NCI-H2227 (cell line): ENCODE measurements around the gene ANKRD16.
"Not testable (repeated sequence)": the region's sequence is repeated elsewhere in the genome, so short reads cannot be mapped to it uniquely, and the experiment has no call there.

Source experiments
- DNase-seq: peaks from one replicate; lab custom pipeline; 2025; ENCODE audit not compliant: unreplicated experiment; lab: John Stamatoyannopoulos, UW

Gene ANKRD16

DNA sequence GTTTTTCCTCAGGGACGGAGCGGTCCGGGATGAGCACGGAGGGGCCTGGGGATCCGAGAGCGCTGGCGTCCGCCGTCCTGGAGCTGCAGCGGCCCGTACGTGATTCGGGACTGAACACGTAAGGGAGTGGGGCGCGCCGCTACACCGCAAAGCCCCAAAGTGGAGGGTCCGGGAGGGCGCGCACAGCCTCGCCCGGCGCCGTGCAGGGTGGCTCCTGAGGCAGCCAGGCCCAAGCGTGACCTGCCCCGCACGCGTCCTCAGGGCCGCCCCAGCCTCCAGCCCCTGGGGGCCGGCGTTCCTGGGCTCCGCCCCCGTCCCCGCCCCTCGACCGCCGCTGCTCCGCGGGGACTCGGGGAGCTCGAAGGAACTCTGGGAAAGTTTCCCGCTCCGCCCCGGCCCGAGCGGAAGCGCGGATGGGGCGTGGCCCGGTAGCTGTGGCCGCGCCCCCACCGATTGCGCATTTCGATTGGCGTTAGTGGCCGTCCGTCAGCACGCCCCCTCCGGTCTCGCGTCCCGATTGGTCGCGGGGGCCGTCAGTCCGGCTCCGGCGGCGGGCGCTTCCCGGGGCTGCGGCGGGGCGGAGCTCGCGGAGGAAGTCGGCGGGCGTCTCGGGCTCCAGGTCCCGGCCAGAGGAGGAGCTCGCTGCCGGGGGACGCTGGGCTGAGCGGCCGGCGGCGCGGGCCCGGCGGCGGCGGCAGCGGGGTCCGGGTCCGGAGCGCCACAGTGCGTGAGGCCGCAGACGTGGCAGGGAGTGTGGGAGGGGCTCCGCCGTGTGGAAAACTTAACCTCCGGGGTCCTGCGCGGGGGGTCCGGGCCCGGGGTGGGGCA, at the start of gene ANKRD16, which contains the start of gene FBH1:
Gene ANKRD16 (minus strand): TSS at position 270 of the 828 bp plus-strand sequence. CDS start 539 bp downstream, outside the sequence.
Gene FBH1 (plus strand): TSS at position 620 of the 828 bp plus-strand sequence. CDS start 103 bp downstream, at position 723.
- DNase-seq = peak; percentile 98

DNA sequence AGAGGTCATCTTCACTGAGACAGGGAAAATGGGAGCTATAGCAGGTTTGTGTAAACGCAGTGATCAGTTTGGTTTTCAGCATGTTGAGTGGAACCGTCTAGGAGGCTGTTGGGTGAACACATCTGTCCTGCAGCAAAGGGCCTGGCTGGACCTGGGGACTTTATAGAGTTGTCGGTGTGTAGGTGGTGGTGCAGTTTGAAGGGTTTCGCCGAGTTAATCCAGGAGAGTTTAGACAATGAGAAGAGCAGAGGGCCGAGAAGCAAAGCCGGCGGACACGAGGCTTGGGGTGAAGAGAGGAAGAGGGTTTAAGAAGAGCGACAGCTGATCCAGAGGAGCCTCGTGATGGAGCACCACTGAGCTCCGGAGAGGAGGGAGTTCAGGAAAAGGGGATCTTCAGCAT, 48.6 kb upstream of the ANKRD16 start:
- DNase-seq = no peak

- DNase-seq = no peak
These were observed 47.3 kb upstream of the ANKRD16 start for GRCh38 chr10:5937016-5937415.

DNA sequence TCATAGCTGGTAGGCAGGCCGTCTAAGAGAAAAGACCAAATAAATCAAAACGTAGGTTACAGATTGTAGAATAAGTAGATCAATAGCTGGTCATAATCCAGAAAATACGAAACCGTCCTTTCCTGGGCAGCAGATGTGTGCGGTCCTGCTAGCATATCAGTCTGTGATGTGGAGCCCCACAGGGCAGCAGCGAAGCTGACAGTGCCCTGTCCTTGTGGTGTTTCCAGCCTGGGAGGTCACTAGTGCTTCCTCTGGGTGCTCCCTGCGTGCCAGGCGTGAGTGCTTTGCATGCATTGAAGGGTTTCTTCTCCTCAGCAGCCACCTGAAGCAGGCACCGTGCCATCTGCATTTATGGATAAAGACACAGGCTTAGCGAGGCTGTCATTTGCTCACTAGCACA, 45.9 kb upstream of the ANKRD16 start:
- DNase-seq = no peak

- DNase-seq = no peak
These were observed 44.3 kb upstream of the ANKRD16 start for GRCh38 chr10:5933909-5934546.

DNA sequence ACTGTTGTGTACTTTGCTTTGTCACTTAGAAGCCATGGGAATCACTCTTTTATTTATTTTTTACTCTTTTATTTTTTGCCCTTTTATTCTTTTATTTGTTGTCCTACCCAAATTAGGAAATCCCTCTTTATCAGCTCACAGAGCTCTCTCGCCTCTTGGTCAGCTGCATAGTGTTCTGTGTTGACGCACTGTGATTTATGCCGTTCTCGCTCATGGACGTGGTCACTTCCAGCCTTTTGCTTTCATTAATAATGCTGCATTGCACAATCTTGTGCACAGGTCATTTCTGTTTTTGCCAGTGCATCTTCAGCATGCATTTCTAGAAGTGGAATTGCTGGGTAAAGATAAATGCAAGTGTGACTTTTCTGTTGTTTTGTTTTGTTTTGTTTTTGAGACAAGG, 42.7 kb upstream of the ANKRD16 start:
- DNase-seq = no peak

- DNase-seq = no peak
These were observed 40.6 kb upstream of the ANKRD16 start for GRCh38 chr10:5930272-5930671.

- DNase-seq = no peak
These were observed 39.7 kb upstream of the ANKRD16 start for GRCh38 chr10:5929442-5929841.

DNA sequence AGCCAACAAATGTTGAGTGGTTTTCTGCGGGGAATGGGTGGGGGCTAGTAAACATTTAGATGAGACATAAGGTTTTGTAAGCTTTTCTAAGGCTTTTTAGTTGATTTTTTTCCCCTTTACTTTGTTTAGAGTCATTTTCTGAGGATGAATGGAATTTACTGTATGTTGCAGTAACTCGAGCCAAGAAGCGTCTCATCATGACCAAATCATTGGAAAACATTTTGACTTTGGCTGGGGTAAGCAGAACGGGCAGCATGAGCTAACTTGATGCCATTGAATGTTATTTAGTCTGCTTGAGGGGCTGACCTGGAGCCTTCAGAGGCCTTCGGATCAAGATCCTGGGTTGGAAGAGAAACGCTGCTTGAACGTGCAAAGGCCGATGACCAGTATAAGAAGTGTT, 37.6 kb upstream of the ANKRD16 start:
- no peak for DNase-seq

DNA sequence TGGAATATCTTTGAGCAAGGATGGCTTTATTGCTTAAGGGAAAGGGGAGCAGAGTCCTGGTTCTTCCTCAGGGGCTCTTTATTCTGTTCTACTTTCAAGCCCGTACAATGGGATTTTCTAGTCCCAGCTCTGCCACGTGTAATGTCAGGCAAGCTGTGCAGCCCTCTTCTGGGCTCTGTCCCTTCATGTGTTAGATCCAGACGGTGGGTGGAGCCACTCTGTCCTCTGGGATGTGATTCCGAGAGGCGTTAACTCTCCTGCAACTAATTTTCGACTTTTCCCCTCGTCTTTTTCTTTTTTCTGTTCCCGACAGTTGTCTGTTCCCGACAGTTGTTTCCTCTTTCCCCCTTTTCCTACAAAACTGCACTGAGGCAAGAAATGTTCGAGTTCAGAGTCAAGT, 35.2 kb upstream of the ANKRD16 start:
- DNase-seq = no peak

GRCh38 chr10:5921746-5922145, 32.1 kb upstream of the ANKRD16 start:
- no peak for DNase-seq

DNA sequence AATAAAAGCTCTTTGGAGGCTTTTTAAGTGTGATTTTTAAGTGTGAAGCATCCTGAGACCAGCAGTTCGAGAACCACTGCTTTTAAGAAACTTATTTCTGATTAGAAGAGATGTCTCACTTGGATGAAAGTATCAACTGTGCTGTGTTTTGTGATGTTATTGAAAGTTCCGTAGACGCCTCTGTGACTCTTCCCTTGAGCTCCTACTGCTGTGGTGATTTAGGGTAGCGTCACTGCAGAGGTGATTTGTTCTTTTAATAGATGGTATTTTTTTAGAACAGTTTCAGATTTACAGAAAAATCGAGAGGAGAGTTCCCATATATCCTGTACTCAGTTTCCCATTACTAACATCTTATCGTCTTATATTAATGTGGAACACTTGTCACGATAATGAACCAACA, 29.9 kb upstream of the ANKRD16 start:
- no peak for DNase-seq

GRCh38 chr10:5918763-5919162, 29.1 kb upstream of the ANKRD16 start:
- no peak for DNase-seq

DNA sequence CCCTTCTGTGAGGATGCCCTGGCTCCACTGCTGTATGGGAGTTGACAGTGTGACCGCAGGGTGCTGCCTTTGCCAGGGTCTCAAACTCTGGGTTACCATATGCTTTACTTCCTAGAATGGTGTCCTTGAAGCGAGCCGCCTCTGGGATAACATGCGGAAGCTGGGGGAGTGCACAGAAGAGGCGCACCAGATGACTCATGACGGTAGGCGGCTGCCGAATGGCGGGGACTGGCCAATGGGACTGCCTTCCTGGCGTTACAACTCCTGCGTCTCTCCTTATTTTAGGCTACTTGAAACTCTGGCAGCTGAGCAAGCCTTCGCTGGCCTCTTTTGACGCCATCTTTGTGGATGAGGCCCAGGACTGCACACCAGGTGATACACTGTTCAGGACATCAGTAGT, 27.6 kb upstream of the ANKRD16 start:
- no peak for DNase-seq

DNA sequence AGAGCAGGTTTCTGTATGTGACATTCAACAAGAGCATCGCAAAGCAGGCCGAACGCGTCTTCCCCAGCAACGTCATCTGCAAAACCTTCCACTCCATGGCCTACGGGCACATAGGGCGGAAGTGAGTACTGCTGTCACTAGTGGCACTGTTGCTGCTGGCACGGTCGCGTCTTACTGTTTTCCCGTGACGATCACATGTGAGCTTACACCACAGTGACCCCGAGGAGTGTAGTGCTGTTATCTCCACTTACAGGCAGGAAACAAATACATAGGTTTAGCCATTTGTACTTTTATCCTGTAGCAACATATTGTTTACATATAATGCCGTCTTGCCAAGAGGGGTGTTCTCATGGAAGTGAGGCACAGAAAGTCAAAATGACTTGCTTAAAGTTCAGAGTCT, 25.8 kb upstream of the ANKRD16 start:
- DNase-seq = no peak

- DNase-seq = no peak
These were observed 24.0 kb upstream of the ANKRD16 start for GRCh38 chr10:5913736-5914135.

DNA sequence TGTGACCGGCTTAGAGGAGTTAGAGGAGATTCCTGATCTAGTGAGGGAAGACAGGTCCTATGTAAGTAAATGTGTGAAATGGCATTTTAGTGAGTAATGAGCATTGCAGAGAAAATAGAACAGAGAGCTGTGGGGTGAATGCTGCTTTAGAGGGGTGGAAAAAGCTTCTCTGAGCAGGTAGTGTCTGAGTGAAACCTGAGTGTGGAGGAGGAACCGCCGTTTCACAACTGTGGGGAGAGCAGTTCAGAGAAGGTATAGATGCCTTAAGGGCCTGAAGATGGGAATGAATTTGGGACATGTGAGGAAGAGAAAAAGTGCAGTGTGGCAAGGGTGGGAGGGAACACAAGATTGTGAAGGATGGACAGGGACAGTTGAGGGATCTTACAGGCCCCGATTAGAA, 22.0 kb upstream of the ANKRD16 start:
- no peak for DNase-seq

DNA sequence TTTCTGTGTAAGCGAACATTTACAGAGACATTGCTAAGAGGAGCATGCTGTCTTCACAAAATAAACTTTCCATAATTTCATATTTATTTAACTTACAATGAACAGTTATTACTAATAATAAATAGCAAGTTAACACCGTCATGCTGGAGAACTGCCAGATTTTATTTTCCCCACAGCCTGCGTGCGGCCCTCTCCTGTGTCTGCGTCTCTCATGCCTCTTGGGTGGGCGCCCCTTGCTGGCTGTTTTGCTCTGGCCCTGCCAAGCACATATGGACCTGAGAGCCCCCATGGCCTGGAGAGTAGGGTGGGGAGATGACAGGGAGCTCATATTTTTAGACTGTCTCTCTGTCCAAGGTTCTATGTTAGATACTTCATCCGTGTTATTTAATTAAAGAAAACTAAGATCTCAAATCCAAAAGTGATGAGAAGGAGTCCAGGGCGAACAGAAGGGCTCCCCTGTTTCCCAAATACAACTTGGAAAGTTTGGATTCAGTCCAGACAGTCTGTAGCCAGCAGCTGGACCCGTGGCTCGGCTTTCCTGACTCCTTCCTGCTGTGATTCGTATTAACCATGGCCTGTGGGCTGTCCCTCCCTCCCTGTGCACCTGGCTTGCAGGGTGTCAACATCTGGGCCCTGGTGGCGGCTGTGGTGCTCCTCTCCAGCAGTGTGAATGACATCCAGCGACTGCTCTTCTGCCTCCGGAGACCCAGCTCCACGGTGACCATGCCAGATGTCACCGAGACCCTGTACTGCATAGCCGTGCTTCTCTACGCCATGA, 20.8 kb upstream of the ANKRD16 start:
- no peak for DNase-seq

DNA sequence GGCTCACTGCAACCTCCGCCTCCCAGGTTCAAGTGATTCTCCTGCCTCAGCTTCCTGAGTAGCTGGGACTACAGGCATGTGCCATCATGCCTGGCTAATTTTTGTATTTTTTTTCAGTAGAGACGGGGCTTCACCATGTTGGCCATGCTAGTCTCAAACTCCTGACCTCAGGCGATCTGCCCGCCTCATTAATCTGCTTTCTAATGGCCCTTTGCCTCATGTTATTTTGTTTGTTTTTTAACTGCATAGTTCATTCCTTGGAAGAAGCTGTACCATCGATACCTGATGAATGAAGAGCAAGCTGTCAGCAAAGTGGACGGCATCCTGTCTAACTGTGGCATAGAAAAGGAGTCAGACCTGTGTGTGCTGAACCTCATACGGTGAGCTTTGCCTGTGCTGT, 19.0 kb upstream of the ANKRD16 start:
- DNase-seq = not testable (repeated sequence)

DNA sequence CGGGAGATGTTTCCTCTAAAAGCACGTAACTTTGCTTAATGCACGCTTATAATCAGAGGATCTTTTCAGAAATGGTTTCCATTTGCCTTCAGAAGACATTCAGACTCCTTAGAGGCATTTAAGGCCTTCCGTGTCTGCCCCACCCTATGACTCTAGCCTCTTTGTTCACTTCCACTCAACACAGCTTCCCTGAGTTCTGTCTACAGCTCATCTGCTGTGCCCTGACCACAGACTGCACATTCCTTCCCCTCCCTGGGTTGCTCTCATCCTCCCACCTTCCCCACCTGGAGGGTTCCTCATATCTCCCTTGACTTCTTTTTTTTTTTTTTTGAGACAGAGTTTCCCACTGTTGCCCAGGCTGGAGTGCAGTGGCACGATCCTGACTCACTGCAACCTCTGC, 17.0 kb upstream of the ANKRD16 start:
- DNase-seq = no peak

DNA sequence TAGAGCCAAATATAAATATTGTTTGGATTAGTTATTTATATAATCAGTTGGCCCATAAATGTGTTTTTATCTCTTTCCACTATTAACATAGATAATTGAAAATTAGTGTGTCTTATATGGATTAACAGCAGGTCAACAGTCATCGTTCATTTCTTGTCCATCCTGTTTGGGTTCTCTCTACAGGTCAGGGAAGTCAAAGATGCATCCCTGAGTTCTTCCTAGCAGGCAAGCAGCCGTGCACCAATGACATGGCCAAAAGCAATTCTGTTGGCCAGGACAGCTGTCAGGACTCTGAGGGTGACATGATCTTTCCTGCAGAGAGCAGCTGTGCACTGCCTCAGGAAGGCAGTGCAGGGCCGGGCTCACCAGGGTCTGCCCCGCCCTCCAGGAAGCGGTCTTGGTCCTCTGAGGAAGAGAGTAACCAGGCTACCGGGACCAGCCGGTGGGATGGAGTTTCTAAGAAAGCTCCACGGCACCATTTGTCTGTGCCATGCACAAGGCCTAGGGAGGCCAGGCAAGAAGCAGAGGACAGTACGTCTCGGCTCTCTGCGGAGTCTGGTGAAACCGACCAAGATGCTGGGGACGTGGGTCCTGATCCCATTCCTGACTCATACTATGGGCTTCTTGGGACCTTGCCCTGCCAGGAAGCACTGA, 16.3 kb upstream of the ANKRD16 start:
- DNase-seq = no peak
